GM21360 (cell line): Measurements from ENCODE around the gene FAM186B.

ENCODE experiments used
- ATAC-seq: cut with Tn5 transposase; IDR thresholded peaks from one replicate; pipeline ENCODE4 v1.9.1; 2021; ENCODE audit warnings: mild to moderate bottlenecking, moderate library complexity; ENCODE audit not compliant: unreplicated experiment

FAM186B gene

DNA sequence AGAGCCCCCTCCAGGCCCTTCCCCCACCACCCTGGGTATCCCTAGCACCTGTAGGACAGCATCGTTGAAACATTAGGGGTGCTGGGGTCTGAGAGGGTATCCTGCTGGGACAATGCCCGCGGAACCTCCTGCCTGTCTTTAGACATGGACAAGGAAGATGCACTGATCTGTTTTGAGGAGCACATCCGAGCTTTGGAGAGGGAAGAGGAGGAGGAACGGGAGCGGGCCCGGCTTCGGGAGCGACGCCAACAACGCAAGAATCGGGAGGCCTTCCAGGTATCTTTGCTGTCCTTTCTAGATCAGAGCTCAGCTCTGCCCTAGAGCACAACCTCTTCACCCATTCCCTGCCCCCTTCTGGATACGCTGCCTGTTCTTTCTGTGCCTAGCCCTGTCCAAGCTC lies 31.1 kb upstream of the FAM186B start:
- ATAC-seq: no peak

DNA sequence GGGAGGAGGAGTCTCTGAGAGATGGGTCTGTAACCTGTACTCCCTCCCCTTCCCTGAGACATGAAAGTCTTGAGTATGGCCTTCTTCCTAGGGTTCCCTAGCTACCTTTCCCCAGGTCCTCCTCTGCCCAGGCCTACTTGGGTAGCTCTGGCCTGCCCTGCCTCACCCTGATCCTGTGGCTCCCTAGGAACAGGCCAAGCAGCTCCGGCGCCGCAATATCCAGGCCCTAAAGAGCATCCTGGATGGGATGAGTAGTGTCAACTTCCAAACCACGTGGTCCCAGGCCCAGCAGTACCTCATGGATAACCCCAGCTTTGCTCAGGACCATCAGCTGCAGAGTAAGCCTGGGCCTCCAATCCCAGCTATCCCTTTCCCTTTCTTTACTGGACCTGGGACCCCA lies 30.2 kb upstream of the FAM186B start:
- ATAC-seq: no peak

DNA sequence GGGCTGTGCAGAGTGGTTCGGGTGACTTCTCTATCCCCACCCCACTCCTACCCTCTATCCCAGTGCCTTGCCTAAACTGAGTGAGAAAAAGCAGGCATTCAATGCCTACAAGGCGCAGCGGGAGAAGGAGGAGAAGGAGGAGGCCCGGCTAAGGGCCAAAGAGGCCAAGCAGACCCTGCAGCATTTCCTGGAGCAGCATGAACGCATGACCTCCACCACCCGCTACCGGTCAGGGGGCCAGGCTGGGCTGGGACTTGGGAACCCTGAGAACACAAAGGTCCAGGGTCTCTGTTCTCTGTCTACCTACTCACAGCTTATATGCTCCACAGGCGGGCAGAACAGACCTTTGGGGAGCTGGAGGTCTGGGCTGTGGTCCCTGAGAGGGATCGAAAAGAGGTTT lies 29.6 kb upstream of the FAM186B start:
- no peak for ATAC-seq

- ATAC-seq: no peak
Measured at GRCh38 chr12:49633703-49634345, 28.4 kb upstream of the FAM186B start.

GRCh38 chr12:49632986-49633702 lies 27.7 kb upstream of the FAM186B start:
- no peak for ATAC-seq

GRCh38 chr12:49632401-49632800 lies 27.0 kb upstream of the FAM186B start:
- no peak for ATAC-seq

DNA sequence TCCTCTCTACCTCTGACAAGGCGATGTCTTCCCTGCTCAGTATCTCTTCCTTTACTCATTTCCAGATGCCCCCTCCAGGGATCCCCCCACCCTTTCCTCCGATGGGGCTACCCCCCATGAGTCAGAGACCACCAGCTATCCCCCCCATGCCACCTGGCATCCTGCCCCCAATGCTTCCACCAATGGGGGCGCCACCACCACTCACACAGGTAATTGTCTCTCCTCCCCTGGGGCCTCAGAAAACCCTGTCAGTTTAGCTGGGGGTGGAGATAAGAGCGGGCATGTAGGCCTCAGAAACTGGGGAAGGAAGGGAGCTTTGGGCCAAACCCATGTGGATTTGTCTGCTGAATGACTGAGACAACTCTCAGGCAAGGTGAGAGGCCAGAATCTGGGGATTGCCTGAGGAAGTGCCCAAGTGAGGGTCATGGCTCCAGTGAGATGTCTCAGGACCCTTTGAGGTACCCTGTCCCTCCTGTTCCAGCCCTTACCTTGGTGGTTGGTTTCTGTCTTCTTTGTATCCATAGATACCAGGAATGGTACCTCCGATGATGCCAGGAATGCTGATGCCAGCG lies 26.0 kb upstream of the FAM186B start:
- ATAC-seq: no peak

DNA sequence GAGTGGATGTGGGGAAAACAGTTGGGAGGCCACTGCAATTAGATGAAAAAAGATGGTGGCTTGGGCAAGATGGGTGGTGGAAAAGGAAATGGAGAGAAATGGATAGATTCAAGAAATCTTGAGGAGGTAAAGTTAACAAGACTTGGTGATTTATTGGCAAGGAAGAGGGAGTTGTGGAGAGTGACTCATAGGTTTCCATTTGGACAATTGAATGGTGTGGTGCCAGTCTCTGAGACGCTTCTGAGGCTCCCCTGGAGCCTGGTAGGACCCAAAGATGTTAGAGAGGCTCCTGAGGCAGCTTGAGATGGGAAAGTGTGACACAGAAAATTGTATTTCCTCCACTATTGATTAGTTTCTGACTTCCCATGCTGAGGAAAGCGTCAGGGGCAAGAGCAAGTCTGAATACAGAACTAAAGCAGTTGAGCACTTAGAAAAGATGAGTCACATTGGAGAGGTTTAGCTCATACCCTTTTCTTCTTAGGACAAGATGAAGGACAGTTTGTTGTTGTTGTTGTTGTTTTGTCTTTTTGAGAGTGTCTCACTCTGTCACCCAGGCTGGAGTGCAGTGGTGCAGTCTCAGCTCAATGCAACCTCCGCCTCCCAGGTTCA lies 22.4 kb upstream of the FAM186B start:
- ATAC-seq: no peak

DNA sequence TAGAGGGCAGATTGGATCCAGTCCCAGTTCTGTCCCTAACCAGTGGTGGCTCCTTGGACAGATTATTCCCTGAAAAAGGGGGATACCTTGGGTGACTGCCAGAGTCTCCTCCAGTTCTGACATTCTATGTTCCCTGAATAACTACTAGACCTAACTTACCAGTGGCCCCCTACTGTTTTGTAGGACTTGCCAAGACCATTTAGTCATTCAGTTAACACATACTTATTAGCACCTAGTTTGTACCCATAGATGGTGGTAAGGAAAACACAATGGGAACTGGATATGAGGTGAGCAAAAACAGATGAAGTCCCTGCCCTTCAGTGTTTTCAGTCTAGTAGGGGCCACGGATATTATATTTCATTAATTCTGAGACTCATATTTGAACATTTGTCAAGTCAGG lies 21.4 kb upstream of the FAM186B start:
- no peak for ATAC-seq

DNA sequence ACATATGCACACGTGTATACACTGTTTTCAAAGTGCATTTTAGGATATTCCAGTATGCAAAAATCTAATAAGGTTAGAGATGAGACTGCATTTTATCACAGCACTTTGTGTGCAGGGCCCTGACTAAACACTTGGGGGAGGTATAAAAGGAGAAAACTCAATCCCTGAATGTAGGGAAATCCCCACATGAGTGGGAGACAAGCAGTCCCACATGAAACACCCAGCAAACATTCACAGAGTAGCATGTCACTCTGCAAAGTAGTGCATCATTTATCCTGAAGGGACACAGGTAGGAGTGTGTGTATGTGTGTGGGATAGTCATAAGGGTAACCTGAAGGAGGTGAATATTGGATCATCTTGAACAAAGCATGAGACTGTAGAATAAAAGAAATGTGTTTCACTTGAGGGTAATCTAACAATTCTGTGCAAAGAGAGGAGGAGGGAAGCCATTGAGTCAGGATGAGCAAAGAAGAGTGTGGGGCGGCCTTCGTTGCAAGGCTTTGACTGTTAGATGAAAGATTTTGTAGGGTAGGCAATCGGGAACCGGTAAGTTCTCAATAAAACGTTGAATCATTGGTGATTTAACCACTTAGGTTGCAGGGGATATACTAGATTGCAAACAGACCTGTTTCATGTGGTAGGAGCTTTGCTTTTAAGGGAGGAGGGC lies 20.9 kb upstream of the FAM186B start:
- no peak for ATAC-seq

DNA sequence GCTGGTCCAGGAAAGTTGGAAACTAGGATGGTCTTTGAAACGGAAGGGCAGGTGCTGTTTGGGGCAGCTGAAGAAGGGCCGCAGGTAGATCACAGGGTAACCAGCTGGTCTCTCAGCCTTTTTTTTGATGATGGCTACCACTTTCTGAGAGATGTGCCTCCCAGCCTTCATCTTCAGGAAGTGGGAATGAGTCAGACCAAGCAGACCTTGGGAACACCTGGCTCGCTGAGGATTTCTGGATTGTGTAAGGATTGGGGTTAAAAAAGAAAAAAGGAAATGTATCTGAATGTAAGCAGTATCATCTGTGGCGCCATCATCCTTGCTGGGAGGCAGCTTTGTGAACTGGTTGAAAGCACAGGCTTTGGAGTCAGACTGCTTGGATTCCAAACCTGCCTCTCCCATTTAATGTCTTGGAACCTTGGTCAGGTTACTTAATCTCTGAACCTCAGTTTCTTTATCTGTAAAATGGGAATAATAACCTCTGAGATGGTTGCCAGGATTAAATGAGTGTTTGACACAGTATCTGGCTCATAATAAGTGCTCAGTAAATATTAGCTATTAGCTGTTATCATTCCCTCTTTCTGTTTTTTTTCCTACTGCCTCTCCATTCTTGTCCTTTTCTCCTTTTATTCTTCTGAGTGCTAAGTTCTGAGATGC lies 19.6 kb upstream of the FAM186B start:
- ATAC-seq: no peak

- peak; percentile 74 for ATAC-seq
Measured at GRCh38 chr12:49623142-49623904, 17.9 kb upstream of the FAM186B start, which contains the start of gene PRPF40B. Gene PRPF40B (plus strand): TSS chr12:49623561. CDS start chr12:49623591, 30 bp downstream.

GRCh38 chr12:49622501-49623141 lies 17.2 kb upstream of the FAM186B start:
- ATAC-seq: no peak

DNA sequence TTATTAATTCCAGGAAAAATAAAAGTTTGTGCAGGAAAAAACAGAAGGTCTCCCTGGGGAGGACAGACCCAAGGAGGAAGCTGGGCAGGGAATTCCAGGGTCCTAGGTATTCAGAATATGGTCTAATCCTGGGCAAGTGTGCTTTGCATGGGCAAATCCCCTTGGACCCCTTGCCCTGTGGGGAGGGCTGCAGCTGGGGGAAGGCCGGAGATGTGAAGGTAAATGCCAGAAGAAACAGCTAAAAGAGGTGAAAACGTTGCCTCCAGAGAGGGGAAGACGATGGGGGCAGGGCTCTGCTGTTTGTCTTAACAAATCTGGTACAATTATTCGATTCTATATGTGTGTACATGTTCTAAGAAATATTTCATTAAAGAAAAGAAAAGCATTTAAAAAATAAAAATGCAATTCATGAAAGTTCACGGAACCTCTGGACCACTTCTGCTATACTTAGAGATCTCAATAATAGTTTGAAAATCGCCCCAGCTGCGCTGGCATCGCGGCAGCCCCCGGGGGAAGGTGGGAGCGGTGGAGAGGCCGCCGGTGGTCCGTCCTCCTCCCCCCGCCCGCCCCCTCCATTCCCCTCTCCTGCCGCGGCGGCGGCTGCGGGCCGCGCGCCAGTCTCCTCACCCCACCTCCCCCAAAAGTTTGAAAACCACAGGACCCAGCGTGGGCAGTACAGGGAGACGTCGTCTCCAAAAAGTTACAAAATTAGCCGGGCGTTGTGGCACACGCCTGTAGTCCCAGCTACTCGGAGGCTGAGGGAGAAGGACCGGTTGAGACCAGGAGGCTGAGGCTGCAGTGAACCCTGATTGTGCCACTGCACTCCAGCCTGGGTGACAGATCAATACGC lies 16.4 kb upstream of the FAM186B start:
- ATAC-seq: no peak

DNA sequence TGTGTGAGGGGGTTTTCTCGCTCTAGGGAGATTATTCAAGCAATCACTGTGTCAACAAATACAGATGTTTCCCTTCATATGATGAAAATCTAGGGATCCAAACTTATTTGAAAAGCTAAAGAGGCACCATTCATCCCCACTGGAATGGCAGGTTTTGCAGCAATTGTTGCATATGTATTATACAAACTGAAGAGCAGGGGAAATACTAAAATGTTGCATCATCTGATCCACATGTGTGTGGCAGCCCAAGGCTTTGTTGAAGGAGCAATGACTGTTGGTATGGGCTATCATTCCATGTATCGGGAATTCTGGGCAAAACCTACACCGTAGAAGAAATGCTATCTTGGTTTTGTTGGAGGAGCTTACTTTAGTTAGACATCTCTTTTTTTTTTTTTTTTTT lies 13.8 kb upstream of the FAM186B start:
- ATAC-seq: no peak

GRCh38 chr12:49618576-49618975 lies 13.1 kb upstream of the FAM186B start:
- ATAC-seq: no peak

- ATAC-seq: no peak
Measured at GRCh38 chr12:49616533-49617219, 11.2 kb upstream of the FAM186B start.

DNA sequence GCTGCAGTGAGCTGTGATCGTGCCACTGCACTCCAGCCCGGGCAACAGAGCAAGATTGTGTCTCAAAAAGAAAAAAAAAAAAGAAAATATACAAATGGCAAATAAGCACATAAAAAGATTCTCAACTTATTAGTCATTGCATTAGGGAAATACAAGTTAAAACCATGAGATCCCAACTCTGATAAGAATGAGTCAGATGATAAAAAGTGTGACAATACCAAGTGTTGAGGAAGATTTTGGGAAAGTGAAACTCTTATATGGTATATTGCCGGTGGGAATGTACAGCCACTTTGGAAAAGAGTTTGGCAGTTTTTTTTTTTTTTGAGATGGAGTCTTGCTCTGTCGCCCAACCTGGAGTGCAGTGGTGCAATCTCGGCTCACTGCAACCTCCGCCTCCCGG lies 10.3 kb upstream of the FAM186B start:
- ATAC-seq: no peak
